Smooth muscle cell (in vitro differentiated cells): ENCODE measurements around the gene ARHGAP36. TPM values are rescaled to one million over a fixed set of nuclear protein-coding genes. Genes with fewer than 3 reads are reported as not detected.

Source experiments
- DNase-seq: peaks from one replicate; lab custom pipeline; 2025; ENCODE audit not compliant: unreplicated experiment; lab: John Stamatoyannopoulos, UW
- H2AFZ ChIP-seq: fragments of 200-600 bp; sonication (generic); 2 replicates; pipeline ENCODE4 v1.6.0; 2016; ENCODE audit warnings: antibody characterized with exemption, low read depth, mild to moderate bottlenecking
- H3F3A ChIP-seq: fragments of 200-600 bp; sonication (generic); 2 replicates; pipeline ENCODE4 v1.6.0; 2017; ENCODE audit warnings: antibody characterized with exemption, low read depth
- H3K27ac ChIP-seq: fragments of 200-600 bp; sonication (generic); 2 replicates; pipeline ENCODE4 v1.5.1; 2016; ENCODE audit warnings: low read depth, mild to moderate bottlenecking
- H3K27me3 ChIP-seq: fragments of 200-600 bp; sonication (generic); 2 replicates; pipeline ENCODE4 v1.6.1; 2016; ENCODE audit warnings: low read depth, mild to moderate bottlenecking
- H3K36me3 ChIP-seq: fragments of 200-600 bp; sonication (generic); 2 replicates; pipeline ENCODE4 v1.5.1; 2016; ENCODE audit warnings: low read depth
- H3K4me1 ChIP-seq: fragments of 200-600 bp; sonication (generic); 2 replicates; pipeline ENCODE4 v1.5.1; 2016; ENCODE audit warnings: low read depth
- H3K4me2 ChIP-seq: fragments of 200-600 bp; sonication (generic); 2 replicates; pipeline ENCODE4 v1.6.0; 2016; ENCODE audit warnings: mild to moderate bottlenecking
- H3K4me3 ChIP-seq: fragments of 200-600 bp; sonication (generic); 2 replicates; pipeline ENCODE4 v1.5.1; 2016; ENCODE audit warnings: mild to moderate bottlenecking
- H3K79me2 ChIP-seq: fragments of 200-600 bp; sonication (generic); 2 replicates; pipeline ENCODE4 v1.6.0; 2016; ENCODE audit warnings: low read depth, mild to moderate bottlenecking
- H3K9ac ChIP-seq: fragments of 200-600 bp; sonication (generic); 2 replicates; pipeline ENCODE4 v1.6.0; 2016; ENCODE audit warnings: low read depth
- H3K9me3 ChIP-seq: fragments of 200-600 bp; sonication (generic); replicated peaks from 2 replicates; pipeline ENCODE4 v1.5.1; 2016; ENCODE audit warnings: low read depth
- H4K20me1 ChIP-seq: fragments of 200-600 bp; sonication (generic); 2 replicates; pipeline ENCODE4 v1.6.0; 2016; ENCODE audit warnings: low read depth
- WGBS: methylation state at CpG from one replicate; pipeline ENCODE4 v1.1.7; 2016; ENCODE audit warnings: low lambda C conversion rate; 5-methylcytosine and 5-hydroxymethylcytosine counted together
- polyA plus RNA-seq: library from polyadenylated mRNA; unstranded; fragments of >200 nt; fragmentation: Nextera tagmentation; extraction: Ambion mirVana; gene quantifications from 2 replicates; pipeline ENCODE4 v1.2.1, GENCODE V29; 2016
- total RNA-seq: library from RNA; depleted of rRNA; stranded (reverse); fragments of >200 nt; gene quantifications from 2 replicates; pipeline ENCODE4 v1.2.3, GENCODE V29; 2014
- TF ChIP-seq, protein P1 (sequence below): fragments of 200-600 bp; sonication (generic); IDR thresholded peaks from 2 replicates; pipeline ENCODE4 v1.5.1; 2017; ENCODE audit warnings: borderline replicate concordance, mild to moderate bottlenecking, antibody characterized with exemption; ENCODE audit not compliant: insufficient read depth, poor library complexity, severe bottlenecking

ARHGAP36 gene
- total and polyA plus RNA-seq, 2 experiments from 2014 or later: not detected

DNA sequence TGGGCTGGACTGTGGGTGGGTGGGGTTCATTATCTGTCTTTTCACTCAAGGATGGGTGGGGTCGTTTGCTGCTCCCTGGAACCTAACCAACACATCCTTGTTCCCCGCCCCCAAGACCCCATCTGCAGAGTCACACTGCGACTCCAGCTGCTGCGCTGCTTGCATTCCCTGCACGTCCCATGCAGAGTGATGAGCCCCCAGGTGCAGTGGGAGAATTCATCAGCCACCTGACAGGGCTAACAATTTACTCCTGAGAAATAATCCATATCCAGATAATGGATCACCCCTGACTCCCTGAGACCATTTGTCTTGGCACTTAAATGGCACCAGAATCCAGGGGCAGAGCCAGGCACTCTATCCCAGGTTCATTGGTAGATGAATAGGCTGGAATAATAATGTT lies 12.4 kb upstream of the ARHGAP36 start:
- Histone ChIP-seq H3K9ac (no peak overlapping the region), H3K4me1 (no peaks in the 10 kb centered on the region), H3K27me3 (no peaks in the 10 kb centered on the region), H3K9me3 (no peaks in the 10 kb centered on the region), H3F3A (no peaks in the 10 kb centered on the region), H3K4me3 (no peak overlapping the region), H3K4me2 (no peak overlapping the region), H3K79me2 (no peaks in the 10 kb centered on the region), H4K20me1 (no peaks in the 10 kb centered on the region), H3K27ac (no peak overlapping the region), H2AFZ (no peak overlapping the region), H3K36me3 (no peaks in the 10 kb centered on the region)
- TF ChIP-seq, protein P1, sequence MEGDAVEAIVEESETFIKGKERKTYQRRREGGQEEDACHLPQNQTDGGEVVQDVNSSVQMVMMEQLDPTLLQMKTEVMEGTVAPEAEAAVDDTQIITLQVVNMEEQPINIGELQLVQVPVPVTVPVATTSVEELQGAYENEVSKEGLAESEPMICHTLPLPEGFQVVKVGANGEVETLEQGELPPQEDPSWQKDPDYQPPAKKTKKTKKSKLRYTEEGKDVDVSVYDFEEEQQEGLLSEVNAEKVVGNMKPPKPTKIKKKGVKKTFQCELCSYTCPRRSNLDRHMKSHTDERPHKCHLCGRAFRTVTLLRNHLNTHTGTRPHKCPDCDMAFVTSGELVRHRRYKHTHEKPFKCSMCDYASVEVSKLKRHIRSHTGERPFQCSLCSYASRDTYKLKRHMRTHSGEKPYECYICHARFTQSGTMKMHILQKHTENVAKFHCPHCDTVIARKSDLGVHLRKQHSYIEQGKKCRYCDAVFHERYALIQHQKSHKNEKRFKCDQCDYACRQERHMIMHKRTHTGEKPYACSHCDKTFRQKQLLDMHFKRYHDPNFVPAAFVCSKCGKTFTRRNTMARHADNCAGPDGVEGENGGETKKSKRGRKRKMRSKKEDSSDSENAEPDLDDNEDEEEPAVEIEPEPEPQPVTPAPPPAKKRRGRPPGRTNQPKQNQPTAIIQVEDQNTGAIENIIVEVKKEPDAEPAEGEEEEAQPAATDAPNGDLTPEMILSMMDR: no peak
- WGBS: 59% methylated on average over 5 of the region's 5 CpGs
- no peak for DNase-seq

DNA sequence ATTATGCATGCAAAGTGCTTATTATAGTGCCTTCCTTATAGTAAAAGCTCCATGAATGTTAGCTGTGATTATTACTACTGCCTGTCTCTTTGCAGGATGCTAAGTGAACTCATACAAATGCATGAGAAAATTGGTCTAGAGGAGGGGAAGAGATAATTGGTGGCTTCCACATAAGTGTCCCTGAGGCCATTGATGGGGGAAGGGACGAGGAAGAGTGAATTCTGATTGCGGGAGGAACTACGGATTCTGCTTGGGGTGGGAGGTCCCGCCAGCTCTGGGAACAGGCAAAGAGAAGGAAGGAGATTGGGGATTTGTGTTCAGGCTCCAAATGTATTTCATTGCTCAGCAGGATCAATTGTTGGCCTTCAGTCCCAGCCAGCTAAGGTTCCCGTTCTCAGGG lies 11.6 kb upstream of the ARHGAP36 start:
- H3K9me3 ChIP-seq: no peaks in the 10 kb centered on the region
- H3K4me2 ChIP-seq: no peak overlapping the region
- TF ChIP-seq, protein P1: no peak
- H3K79me2 ChIP-seq: no peaks in the 10 kb centered on the region
- H2AFZ ChIP-seq: no peak overlapping the region
- 58% methylated on average over 5 of the region's 5 CpGs for WGBS
- no peaks in the 10 kb centered on the region for H3F3A ChIP-seq
- H3K27me3 ChIP-seq: no peaks in the 10 kb centered on the region
- no peaks in the 10 kb centered on the region for H3K4me1 ChIP-seq
- no peak overlapping the region for H3K4me3 ChIP-seq
- no peak overlapping the region for H3K27ac ChIP-seq
- H3K36me3 ChIP-seq: no peaks in the 10 kb centered on the region
- no peak for DNase-seq
- no peak overlapping the region for H3K9ac ChIP-seq
- no peaks in the 10 kb centered on the region for H4K20me1 ChIP-seq

DNA sequence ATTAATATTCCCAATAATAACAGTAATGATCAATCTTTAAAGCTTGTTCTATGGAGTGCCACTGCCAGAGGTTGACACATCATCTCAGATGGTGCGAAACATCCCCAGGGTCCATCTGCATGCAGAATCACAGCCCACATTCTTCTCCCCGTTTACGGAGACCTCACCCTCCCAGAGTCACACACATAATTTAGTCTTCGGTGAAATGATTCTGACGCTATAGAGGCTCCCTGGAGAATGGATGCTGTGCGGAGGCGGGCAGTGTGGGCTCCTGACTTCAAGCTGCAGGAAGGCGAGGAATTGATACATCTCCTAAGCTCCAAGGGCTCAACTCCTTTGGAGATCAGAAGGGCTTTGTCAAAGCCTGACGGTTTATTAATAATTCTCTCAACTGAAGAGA lies 11.0 kb upstream of the ARHGAP36 start:
- H3K9me3 ChIP-seq: no peaks in the 10 kb centered on the region
- no peaks in the 10 kb centered on the region for H3K79me2 ChIP-seq
- 78% methylated on average over 9 of the region's 9 CpGs for WGBS
- TF ChIP-seq, protein P1: no peak
- H3K36me3 ChIP-seq: no peaks in the 10 kb centered on the region
- H3F3A ChIP-seq: no peaks in the 10 kb centered on the region
- no peak overlapping the region for H3K4me3 ChIP-seq
- no peaks in the 10 kb centered on the region for H4K20me1 ChIP-seq
- H3K4me2 ChIP-seq: no peak overlapping the region
- DNase-seq: no peak
- no peak overlapping the region for H3K9ac ChIP-seq
- no peaks in the 10 kb centered on the region for H3K27me3 ChIP-seq
- no peaks in the 10 kb centered on the region for H3K4me1 ChIP-seq
- no peak overlapping the region for H2AFZ ChIP-seq
- H3K27ac ChIP-seq: no peak overlapping the region

DNA sequence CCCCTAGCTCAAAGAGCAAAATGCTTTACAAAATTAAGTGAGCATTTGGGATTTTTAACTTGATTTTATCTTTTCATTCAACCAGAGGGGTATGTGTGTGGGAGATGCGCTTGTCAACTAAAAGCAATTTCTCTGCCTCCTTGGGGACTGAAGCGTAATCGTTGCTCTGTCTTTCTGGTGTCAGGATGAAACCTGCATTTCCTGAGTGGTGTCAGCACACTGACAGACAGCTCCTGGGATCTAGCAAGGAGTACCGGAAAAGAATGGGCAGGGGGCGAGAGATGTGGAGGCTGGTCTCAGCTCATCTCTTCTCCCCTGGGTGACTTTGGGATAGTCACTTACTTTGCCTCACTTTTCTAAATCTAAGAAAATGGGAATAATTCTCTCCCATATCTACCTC lies 5.1 kb upstream of the ARHGAP36 start:
- TF ChIP-seq, protein P1: no peak
- 83% methylated on average over 5 of the region's 5 CpGs for WGBS
- no peak overlapping the region for H2AFZ ChIP-seq
- H3K36me3 ChIP-seq: no peaks in the 10 kb centered on the region
- H3F3A ChIP-seq: no peaks in the 10 kb centered on the region
- H3K4me2 ChIP-seq: no peak overlapping the region
- no peaks in the 10 kb centered on the region for H3K4me1 ChIP-seq
- H3K27ac ChIP-seq: no peak overlapping the region
- no peaks in the 10 kb centered on the region for H3K9me3 ChIP-seq
- H3K9ac ChIP-seq: no peak overlapping the region
- no peaks in the 10 kb centered on the region for H4K20me1 ChIP-seq
- H3K27me3 ChIP-seq: peaks cover 25% of the 10 kb centered on the region
- H3K4me3 ChIP-seq: no peak overlapping the region
- no peaks in the 10 kb centered on the region for H3K79me2 ChIP-seq
- DNase-seq: no peak
